PC-9 (cell line): ENCODE data around the gene DYSF.

Experiments used
- CTCF ChIP-seq: fragments of 200-600 bp; sonication (generic); conservative IDR thresholded peaks from 2 replicates; pipeline ENCODE4 v1.6.1; 2017; ENCODE audit warnings: mixed run types, antibody characterized with exemption, mild to moderate bottlenecking, moderate library complexity
- EZH2 ChIP-seq: fragments of 200-600 bp; sonication (generic); IDR thresholded peaks from 2 replicates; pipeline ENCODE4 v1.8.0; 2017; ENCODE audit warnings: antibody characterized with exemption, low read depth

GRCh38 chr2:71419145-71419544, 34.2 kb upstream of the DYSF start:
- no peak for TF ChIP-seq CTCF
- TF ChIP-seq EZH2 = no peak
